Stomach (tissue), 4 donors: ENCODE results near the gene TMEM139.

Experiments
- POLR2A ChIP-seq, 4 donors: fragments of 450-650 bp; IDR thresholded peaks; one replicate each; pipeline ENCODE4 v1.6.1; 2016; ENCODE audit warnings: antibody characterized with exemption in 4 of 4, control low read depth in 2 of 4, mild to moderate bottlenecking in 1 of 4, moderate library complexity in 1 of 4
- POLR2AphosphoS5 ChIP-seq, 3 donors: sonication (generic); formaldehyde crosslinking; IDR thresholded peaks; one replicate each; pipeline ENCODE4 v1.6.1; 2016; ENCODE audit warnings: antibody characterized with exemption in 3 of 3
- TF ChIP-seq, protein P1 (sequence below), 7 experiments: fragments of 450-650 bp in 4 of 7; fragments of 200-600 bp in 3 of 7; sonication (generic) in 3 of 7; IDR thresholded peaks; one replicate each; pipeline ENCODE4 v1.5.1; 2016 to 2019; ENCODE audit warnings: antibody characterized with exemption in 7 of 7, control low read depth in 2 of 7, mild to moderate bottlenecking in 1 of 7

DNA sequence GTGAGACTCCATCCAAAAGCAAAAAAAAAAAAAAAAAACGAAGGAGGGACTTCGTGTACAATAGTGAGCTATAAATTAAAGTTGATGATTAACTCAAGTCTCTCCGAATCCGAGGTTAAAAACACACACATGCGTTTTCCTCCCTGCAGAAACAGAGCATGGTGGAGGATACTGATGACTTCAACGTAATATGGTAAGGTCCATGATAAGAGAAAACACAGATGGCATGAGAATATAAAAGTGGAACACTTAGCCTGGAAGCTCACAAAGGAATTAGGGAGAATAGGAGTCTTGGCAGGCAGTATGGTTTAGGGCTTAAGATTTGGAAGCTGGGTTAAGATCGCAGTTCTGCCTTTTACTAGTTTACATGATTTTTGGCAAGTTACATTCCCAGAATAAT, 41.6 kb upstream of the TMEM139 start:
- TF ChIP-seq, protein P1, sequence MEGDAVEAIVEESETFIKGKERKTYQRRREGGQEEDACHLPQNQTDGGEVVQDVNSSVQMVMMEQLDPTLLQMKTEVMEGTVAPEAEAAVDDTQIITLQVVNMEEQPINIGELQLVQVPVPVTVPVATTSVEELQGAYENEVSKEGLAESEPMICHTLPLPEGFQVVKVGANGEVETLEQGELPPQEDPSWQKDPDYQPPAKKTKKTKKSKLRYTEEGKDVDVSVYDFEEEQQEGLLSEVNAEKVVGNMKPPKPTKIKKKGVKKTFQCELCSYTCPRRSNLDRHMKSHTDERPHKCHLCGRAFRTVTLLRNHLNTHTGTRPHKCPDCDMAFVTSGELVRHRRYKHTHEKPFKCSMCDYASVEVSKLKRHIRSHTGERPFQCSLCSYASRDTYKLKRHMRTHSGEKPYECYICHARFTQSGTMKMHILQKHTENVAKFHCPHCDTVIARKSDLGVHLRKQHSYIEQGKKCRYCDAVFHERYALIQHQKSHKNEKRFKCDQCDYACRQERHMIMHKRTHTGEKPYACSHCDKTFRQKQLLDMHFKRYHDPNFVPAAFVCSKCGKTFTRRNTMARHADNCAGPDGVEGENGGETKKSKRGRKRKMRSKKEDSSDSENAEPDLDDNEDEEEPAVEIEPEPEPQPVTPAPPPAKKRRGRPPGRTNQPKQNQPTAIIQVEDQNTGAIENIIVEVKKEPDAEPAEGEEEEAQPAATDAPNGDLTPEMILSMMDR (IDR thresholded peaks at IDR 0.05): no peak
- TF ChIP-seq POLR2A (IDR thresholded peaks at IDR 0.05) (no peak), POLR2AphosphoS5 (IDR thresholded peaks at IDR 0.05) (no peak)
